Neutrophil (primary cell): ENCODE data around the gene MMP2.

Source experiments
- H3K27ac ChIP-seq: fragments of 200-600 bp; sonication (generic); 2 replicates; pipeline ENCODE4 v1.5.1; 2016; ENCODE audit warnings: mild to moderate bottlenecking, moderate library complexity
- H3K27me3 ChIP-seq: fragments of 200-600 bp; sonication (generic); 2 replicates; pipeline ENCODE4 v1.6.0; 2016; ENCODE audit warnings: mild to moderate bottlenecking
- H3K36me3 ChIP-seq: fragments of 200-600 bp; sonication (generic); 2 replicates; pipeline ENCODE4 v1.5.1; 2017
- H3K4me1 ChIP-seq, 2 experiments: fragments of 200-600 bp in 1 of 2; sonication (generic) in 1 of 2; 1 replicate in 1 of 2; 2 replicates in 1 of 2; pipeline versions ENCODE4 v1.5.1 to v1.6.1; 2013 to 2016; ENCODE audit warnings: low read depth in 1 of 2, low read length in 1 of 2, mild to moderate bottlenecking in 1 of 2, moderate library complexity in 1 of 2; ENCODE audit not compliant: control insufficient read depth in 1 of 2, insufficient read depth in 1 of 2
- H3K4me3 ChIP-seq, 2 experiments: fragments of 200-600 bp in 1 of 2; sonication (generic) in 1 of 2; 1 replicate in 1 of 2; 2 replicates in 1 of 2; pipeline ENCODE4 v1.5.1; 2013 to 2016; ENCODE audit warnings: low read depth in 1 of 2, low read length in 1 of 2, mild to moderate bottlenecking in 1 of 2, moderate library complexity in 1 of 2
- H3K9me3 ChIP-seq: fragments of 200-600 bp; sonication (generic); 2 replicates; pipeline ENCODE4 v1.5.1; 2016
- CTCF ChIP-seq: fragments of 200-600 bp; sonication (generic); IDR thresholded peaks from 2 replicates; pipeline ENCODE4 v1.5.1; 2016; ENCODE audit warnings: antibody characterized with exemption

MMP2 gene

DNA sequence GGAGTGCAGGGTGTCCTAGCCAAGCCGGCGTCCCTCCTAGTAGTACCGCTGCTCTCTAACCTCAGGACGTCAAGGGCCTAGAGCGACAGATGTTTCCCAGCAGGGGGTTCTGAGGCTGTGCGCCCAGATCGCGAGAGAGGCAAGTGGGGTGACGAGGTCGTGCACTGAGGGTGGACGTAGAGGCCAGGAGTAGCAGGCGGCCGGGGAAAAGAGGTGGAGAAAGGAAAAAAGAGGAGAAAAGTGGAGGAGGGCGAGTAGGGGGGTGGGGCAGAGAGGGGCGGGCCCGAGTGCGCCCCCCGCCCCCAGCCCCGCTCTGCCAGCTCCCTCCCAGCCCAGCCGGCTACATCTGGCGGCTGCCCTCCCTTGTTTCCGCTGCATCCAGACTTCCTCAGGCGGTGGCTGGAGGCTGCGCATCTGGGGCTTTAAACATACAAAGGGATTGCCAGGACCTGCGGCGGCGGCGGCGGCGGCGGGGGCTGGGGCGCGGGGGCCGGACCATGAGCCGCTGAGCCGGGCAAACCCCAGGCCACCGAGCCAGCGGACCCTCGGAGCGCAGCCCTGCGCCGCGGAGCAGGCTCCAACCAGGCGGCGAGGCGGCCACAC, at the start of gene MMP2:
Gene MMP2 (plus strand): TSS at position 372 of the 603 bp plus-strand sequence. CDS start 282 bp downstream, outside the sequence.
- Histone ChIP-seq H3K27ac (no peak within 1 kb of the TSS), H3K9me3 (no peaks in the 10 kb centered on the region), H3K4me3 (no peak within 1 kb of the TSS), H3K27me3 (peaks cover 74% of the 10 kb centered on the region), H3K36me3 (no peaks in the 10 kb centered on the region), H3K4me1 (peaks cover 0 to 4% of the 10 kb centered on the region in 2 experiments)
- no peak for TF ChIP-seq CTCF

DNA sequence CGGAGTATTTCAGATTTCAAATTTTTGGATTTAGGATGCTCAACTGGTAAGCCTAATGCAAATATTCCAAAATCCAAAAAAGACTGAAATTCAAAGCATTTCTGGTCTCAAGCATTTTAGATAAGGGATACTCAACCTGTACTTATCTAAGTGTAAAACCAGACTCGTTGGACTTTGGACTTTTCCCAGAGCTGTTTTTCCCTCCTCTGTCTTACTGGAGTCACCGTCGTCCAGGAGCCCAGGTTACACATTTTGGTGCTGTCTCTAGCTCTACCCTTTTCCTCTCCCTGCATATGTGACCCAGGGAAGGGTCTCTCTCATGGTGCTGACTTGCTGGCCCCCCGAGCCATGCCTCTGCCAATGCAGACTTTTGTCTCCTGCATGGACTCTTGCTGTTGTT, 46.0 kb upstream of the MMP2 start:
- Histone ChIP-seq H3K27ac (no peak overlapping the region), H3K9me3 (no peaks in the 10 kb centered on the region), H3K4me3 (no peak overlapping the region), H3K4me1 (peaks cover 27% of the 10 kb centered on the region in 2 experiments), H3K27me3 (no peaks in the 10 kb centered on the region), H3K36me3 (no peaks in the 10 kb centered on the region)
- TF ChIP-seq CTCF, result no peak

- Histone ChIP-seq H3K9me3 (no peaks in the 10 kb centered on the region), H3K27me3 (no peaks in the 10 kb centered on the region), H3K27ac (no peak overlapping the region), H3K4me1 (peaks cover 31 to 32% of the 10 kb centered on the region in 2 experiments), H3K36me3 (no peaks in the 10 kb centered on the region), H3K4me3 (no peak overlapping the region)
- no peak for TF ChIP-seq CTCF
Measured at GRCh38 chr16:55433535-55433934, 45.5 kb upstream of the MMP2 start.

DNA sequence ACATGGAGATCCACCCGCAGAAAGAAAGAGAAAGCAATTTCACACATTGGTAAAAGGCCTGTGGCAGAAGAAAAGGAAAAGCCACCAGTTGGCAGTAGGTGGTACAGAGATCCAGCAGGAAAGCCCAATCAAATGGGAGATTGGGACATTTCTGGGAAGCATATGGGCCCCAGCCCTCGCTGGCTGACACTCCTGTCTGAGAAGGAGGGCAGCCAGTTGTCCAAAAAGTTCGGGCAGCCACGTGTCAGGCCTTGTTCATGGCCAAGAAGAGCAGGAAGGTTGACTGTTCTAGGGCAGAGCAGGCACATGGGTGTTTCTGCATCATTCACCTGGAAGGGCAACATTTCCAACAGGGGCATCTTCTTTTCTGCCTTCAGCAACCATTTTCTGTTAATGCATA, 45.0 kb upstream of the MMP2 start:
- Histone ChIP-seq H3K4me1 (peaks cover 34 to 37% of the 10 kb centered on the region in 2 experiments), H3K36me3 (no peaks in the 10 kb centered on the region), H3K9me3 (no peaks in the 10 kb centered on the region), H3K27me3 (no peaks in the 10 kb centered on the region), H3K4me3 (no peak overlapping the region), H3K27ac (no peak overlapping the region)
- TF ChIP-seq CTCF, result no peak

DNA sequence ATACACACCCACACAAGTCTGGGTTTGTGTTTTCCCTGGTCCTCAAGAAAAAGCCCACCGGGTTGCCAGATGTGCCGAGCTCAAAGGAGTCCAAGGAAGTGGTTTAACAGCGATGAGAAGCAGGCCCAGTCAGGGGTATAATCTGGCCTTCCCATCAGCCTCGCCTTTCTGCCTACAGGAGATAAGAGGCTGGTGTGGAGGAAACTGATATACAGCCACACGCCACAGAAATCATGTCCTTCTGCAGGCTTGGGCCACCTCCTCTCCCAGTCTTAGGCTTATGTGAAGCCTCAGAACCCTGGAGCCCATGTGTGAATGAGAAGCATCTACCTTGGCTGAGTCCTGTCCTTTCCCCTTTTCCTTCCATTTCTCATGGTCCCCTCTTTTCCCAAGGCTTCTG, 43.6 kb upstream of the MMP2 start:
- H3K36me3 ChIP-seq, result no peaks in the 10 kb centered on the region
- H3K4me1 ChIP-seq, result peaks cover 36 to 41% of the 10 kb centered on the region in 2 experiments
- no peak overlapping the region for H3K27ac ChIP-seq
- no peaks in the 10 kb centered on the region for H3K27me3 ChIP-seq
- H3K4me3 ChIP-seq, result no peak overlapping the region
- H3K9me3 ChIP-seq, result no peaks in the 10 kb centered on the region
- no peak for TF ChIP-seq CTCF

GRCh38 chr16:55436587-55436986, 42.4 kb upstream of the MMP2 start:
- Histone ChIP-seq H3K36me3 (no peaks in the 10 kb centered on the region), H3K4me3 (no peak overlapping the region), H3K27me3 (no peaks in the 10 kb centered on the region), H3K27ac (no peak overlapping the region), H3K4me1 (peaks cover 36 to 41% of the 10 kb centered on the region in 2 experiments), H3K9me3 (no peaks in the 10 kb centered on the region)
- no peak for TF ChIP-seq CTCF
